Stimulated activated CD4-positive, alpha-beta T cell treated with anti-CD3 and anti-CD28 coated beads, Interleukin-2, amount 100 ng/mL, for 24 hours (primary cell): ENCODE data around the gene MLC1.
"Not testable (repeated sequence)": the region's sequence is repeated elsewhere in the genome, so short reads cannot be mapped to it uniquely, and the experiment has no call there.

Experiments used
- DNase-seq, 2 donors: peaks; one replicate each; pipeline ENCODE4 v3.0.0-alpha.2; 2020

The MLC1 gene

GRCh38 chr22:50101870-50102565 lies 16.8 kb upstream of the MLC1 start:
- DNase-seq, result no peak

- DNase-seq, result no peak
Measured at GRCh38 chr22:50098052-50098451, 12.8 kb upstream of the MLC1 start.

GRCh38 chr22:50092342-50092741 lies 7.1 kb upstream of the MLC1 start:
- DNase-seq, result no peak

GRCh38 chr22:50091092-50091768 lies 6.0 kb upstream of the MLC1 start:
- DNase-seq, result no peak

GRCh38 chr22:50090412-50090714 lies 5.1 kb upstream of the MLC1 start:
- DNase-seq, result no peak

- peak in 1 of 2 donors; percentile 24 for DNase-seq
Measured at GRCh38 chr22:50089682-50090411, 4.6 kb upstream of the MLC1 start, which contains the start of gene MOV10L1. TSS of gene MOV10L1 (plus strand) at chr22:50090006. CDS start at chr22:50090089, 83 bp downstream.

GRCh38 chr22:50089231-50089630 lies 4.0 kb upstream of the MLC1 start:
- DNase-seq, result no peak

GRCh38 chr22:50088096-50088495 lies 2.9 kb upstream of the MLC1 start:
- DNase-seq, result no peak

- no peak for DNase-seq
Measured at GRCh38 chr22:50087646-50088045, 2.4 kb upstream of the MLC1 start.

GRCh38 chr22:50086975-50087374 lies 1.7 kb upstream of the MLC1 start:
- not testable (repeated sequence) for DNase-seq

- DNase-seq, result no peak
Measured at GRCh38 chr22:50086526-50086925, 1.3 kb upstream of the MLC1 start.

- no peak for DNase-seq
Measured at GRCh38 chr22:50084614-50085021, 608 bp downstream of the MLC1 start.

GRCh38 chr22:50084080-50084477 lies 1.1 kb downstream of the MLC1 start:
- no peak for DNase-seq

- no peak for DNase-seq
Measured at GRCh38 chr22:50083462-50084079, 1.7 kb downstream of the MLC1 start.

- no peak for DNase-seq
Measured at GRCh38 chr22:50082961-50083461, 2.2 kb downstream of the MLC1 start.

GRCh38 chr22:50082197-50082715 lies 3.0 kb downstream of the MLC1 start:
- DNase-seq, result no peak

- no peak for DNase-seq
Measured at GRCh38 chr22:50081426-50082196, 3.6 kb downstream of the MLC1 start.

GRCh38 chr22:50080077-50080465 lies 5.2 kb downstream of the MLC1 start:
- DNase-seq, result no peak

- DNase-seq, result no peak
Measured at GRCh38 chr22:50078761-50079160, 6.5 kb downstream of the MLC1 start.

GRCh38 chr22:50078246-50078645 lies 7.0 kb downstream of the MLC1 start:
- DNase-seq, result no peak

- DNase-seq, result no peak
Measured at GRCh38 chr22:50076646-50077535, 8.3 kb downstream of the MLC1 start.
